WI38 (cell line): ENCODE data around the gene MEGF11.

ENCODE experiments used
- H3K4me3 ChIP-seq: 2 replicates; pipeline ENCODE4 v1.5.1; 2011; ENCODE audit warnings: low read depth, mild to moderate bottlenecking, control low read depth, low read length
- CTCF ChIP-seq: IDR thresholded peaks from 2 replicates; pipeline ENCODE4 v1.5.1; 2012; ENCODE audit warnings: low read depth, mild to moderate bottlenecking, control low read depth, low read length

MEGF11 gene

GRCh38 chr15:65937054-65937453 is 316.5 kb downstream of the MEGF11 start:
- no peak for TF ChIP-seq CTCF
- no peak overlapping the region for H3K4me3 ChIP-seq

DNA sequence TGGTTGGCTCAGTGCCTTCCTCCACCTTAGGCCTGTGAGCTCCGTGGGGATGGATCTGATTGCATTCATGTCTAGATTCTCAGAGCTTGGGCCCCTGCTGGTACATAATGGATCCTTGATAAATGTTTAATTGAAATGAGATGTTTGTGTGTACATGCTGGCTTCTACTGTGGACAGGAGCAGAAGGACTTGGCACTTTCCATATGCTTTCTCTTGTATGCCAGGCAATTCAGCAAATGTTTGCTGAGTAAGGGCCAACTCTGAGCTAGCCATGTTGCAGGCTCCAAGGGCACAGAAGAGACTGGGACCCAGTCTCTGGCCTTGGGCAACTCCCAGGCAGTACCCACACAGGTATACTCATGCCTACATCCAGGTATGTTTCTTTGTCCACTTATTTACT is 317.3 kb downstream of the MEGF11 start:
- H3K4me3 ChIP-seq = no peak overlapping the region
- TF ChIP-seq CTCF = no peak

GRCh38 chr15:65935391-65935790 is 318.2 kb downstream of the MEGF11 start:
- no peak for TF ChIP-seq CTCF
- H3K4me3 ChIP-seq = no peak overlapping the region

GRCh38 chr15:65931221-65931620 is 322.3 kb downstream of the MEGF11 start:
- no peak for TF ChIP-seq CTCF
- H3K4me3 ChIP-seq = no peak overlapping the region

- TF ChIP-seq CTCF = no peak
- no peak overlapping the region for H3K4me3 ChIP-seq
Observed at GRCh38 chr15:65930134-65930533, 323.4 kb downstream of the MEGF11 start.

DNA sequence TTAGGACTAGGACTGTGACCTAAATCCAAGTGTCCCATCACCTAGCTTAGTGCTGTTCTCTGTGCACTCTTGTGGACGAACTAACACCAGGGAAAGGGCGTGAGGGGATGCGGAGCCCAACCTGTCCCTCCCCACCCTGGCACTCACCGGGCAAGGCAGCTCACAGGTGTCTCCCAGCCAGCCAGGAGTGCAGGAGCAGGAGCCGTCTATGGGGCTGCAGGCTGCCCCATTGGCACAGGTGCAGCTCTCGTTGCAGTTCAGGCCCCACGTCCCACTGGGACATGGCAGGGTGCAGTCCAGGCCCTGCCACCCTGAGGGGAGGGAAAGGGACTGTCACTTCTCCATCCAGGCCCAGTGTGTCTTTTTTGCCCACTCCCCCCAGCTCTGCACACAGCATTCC is 324.0 kb downstream of the MEGF11 start:
- no peak for TF ChIP-seq CTCF
- no peak overlapping the region for H3K4me3 ChIP-seq

DNA sequence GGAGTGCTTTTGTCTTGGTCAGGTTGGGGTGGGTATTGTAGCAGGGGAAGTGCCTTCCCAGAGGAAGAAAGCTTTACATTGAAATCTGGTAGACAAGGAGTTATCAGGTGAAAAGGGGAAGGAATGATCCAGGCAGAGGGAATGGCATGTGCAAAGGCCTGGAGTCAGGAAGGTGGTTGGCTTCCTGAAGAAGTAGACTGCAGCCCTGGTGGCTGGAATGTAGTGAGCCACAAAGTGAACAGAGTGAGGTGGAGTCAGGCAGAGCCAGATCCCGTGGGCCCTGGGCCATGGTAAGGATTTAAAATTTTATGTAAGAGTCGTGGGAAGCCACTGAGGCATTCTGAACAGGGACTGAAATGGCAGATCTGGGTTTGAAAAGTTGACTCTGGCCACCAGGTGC is 326.0 kb downstream of the MEGF11 start:
- no peak for TF ChIP-seq CTCF
- no peak overlapping the region for H3K4me3 ChIP-seq

DNA sequence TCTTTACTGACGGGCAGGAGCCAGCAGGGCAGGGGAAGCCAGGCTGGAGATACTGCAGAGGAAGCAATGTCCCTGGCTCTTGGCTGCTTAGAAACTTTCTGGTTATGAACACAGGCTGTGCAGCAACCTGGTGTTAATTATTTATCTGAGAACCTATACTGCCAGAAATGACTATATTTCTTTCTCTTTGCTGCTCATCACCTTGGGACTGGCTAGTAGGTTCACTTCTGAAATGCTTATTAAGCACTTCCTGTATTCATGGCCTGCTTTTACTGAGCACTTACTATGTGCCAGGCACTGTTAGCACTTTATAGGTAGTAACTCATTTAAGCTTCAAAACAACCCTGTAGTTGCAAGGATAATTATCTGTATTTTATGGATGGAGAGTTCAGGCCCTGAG is 326.7 kb downstream of the MEGF11 start:
- no peak overlapping the region for H3K4me3 ChIP-seq
- TF ChIP-seq CTCF = no peak
